HepG2 (cell line): ENCODE data around the gene KDM5A. TPM values are rescaled to one million over a fixed set of nuclear protein-coding genes. Genes with fewer than 3 reads are reported as not detected.
A peak's percentile ranks its signal among the peaks of the same experiment; 100 is the strongest.

Source experiments
- ATAC-seq: fragments of 200-7000 bp; cut with Tn5 transposase; 3 replicates; pipeline ENCODE4 v1.9.1; 2020; ENCODE audit warnings: mild to moderate bottlenecking, moderate library complexity
- BruUV-seq: library from RNA; stranded (reverse); fragments of 400-500 nt; replicated peaks from 2 replicates; lab custom pipeline; 2021; lab: Mats Ljungman, UMichigan
- CTCF ChIA-PET: fragments of 300-600 bp; formaldehyde crosslinking; extraction: SDS; loops from one replicate; lab custom pipeline; 2021; ENCODE audit warnings: low total read pairs, inconsistent platforms, low intra/inter-chr PET ratio; lab: Yijun Ruan, JAX
- POLR2A ChIA-PET: fragments of 350-600 bp; sonication (Branson Sonifier 250); formaldehyde crosslinking; loops from one replicate; lab custom pipeline; 2020; ENCODE audit warnings: antibody characterized with exemption, inconsistent platforms; lab: Yijun Ruan, JAX
- DNase-seq: peaks from one replicate; pipeline ENCODE4 v3.0.0-alpha.2; 2015; ENCODE audit warnings: low spot score
- FAIRE-seq: peaks from 3 replicates; lab custom pipeline; 2011; peaks lifted over from hg19 to GRCh38; lab: Jason Lieb, UNC
- H2AFZ ChIP-seq: one replicate; pipeline ENCODE4 v1.6.1; 2011; ENCODE audit warnings: low read length, inconsistent platforms
- H3K27ac ChIP-seq: fragments of 300-600 bp; 3 replicates; pipeline ENCODE4 v1.8.0; 2011; ENCODE audit warnings: mixed run types, mild to moderate bottlenecking, mixed read lengths, low read length, inconsistent platforms; ENCODE audit not compliant: insufficient read depth; ENCODE audit errors: extremely low read length
- H3K27me3 ChIP-seq, 2 experiments: fragments of 200-600 bp in 1 of 2; 2 replicates in 1 of 2; 3 replicates in 1 of 2; pipeline versions ENCODE4 v1.6.0 to v1.8.0; 2011; ENCODE audit warnings: low read length in 2 of 2, mild to moderate bottlenecking in 2 of 2, moderate library complexity in 2 of 2, inconsistent platforms in 1 of 2; ENCODE audit not compliant: insufficient read depth in 2 of 2, control insufficient read depth in 1 of 2
- H3K36me3 ChIP-seq, 2 experiments: fragments of 200-600 bp in 1 of 2; replicated peaks in 1 of 2; 2 replicates in 1 of 2; 3 replicates in 1 of 2; pipeline versions ENCODE4 v1.5.1 to v1.8.0; 2011; ENCODE audit warnings: low read length in 2 of 2, inconsistent platforms in 1 of 2; ENCODE audit not compliant: insufficient read depth in 2 of 2, control insufficient read depth in 1 of 2
- H3K4me1 ChIP-seq: 2 replicates; pipeline ENCODE4 v1.5.1; 2012; ENCODE audit warnings: low read length, inconsistent platforms; ENCODE audit not compliant: insufficient read depth
- H3K4me2 ChIP-seq: 2 replicates; pipeline ENCODE4 v1.6.0; 2011; ENCODE audit warnings: low read depth, low read length, inconsistent platforms
- H3K4me3 ChIP-seq, 3 experiments: fragments of 200-600 bp in 1 of 3; sonication (generic), shearing (Covaris generic) in 1 of 3; replicated peaks in 1 of 3; 2 replicates each; pipeline ENCODE4 v1.5.1; 2011 to 2016; ENCODE audit warnings: low read length in 3 of 3, inconsistent platforms in 2 of 3, low read depth in 2 of 3, mild to moderate bottlenecking in 2 of 3, control low read depth in 1 of 3, mixed read lengths in 1 of 3; ENCODE audit not compliant: insufficient read depth in 1 of 3
- H3K79me2 ChIP-seq: one replicate; pipeline ENCODE4 v1.6.1; 2011; ENCODE audit warnings: low read length, inconsistent platforms; ENCODE audit not compliant: insufficient read depth
- H3K9ac ChIP-seq: 2 replicates; pipeline ENCODE4 v1.6.0; 2011; ENCODE audit warnings: mild to moderate bottlenecking, low read depth, low read length, inconsistent platforms; ENCODE audit not compliant: insufficient read depth
- H3K9me3 ChIP-seq: 2 replicates; pipeline ENCODE4 v1.5.1; 2012; ENCODE audit warnings: mild to moderate bottlenecking, low read length
- H4K20me1 ChIP-seq: 2 replicates; pipeline ENCODE4 v1.6.0; 2011; ENCODE audit warnings: inconsistent platforms, mild to moderate bottlenecking, low read length, moderate library complexity; ENCODE audit not compliant: insufficient read depth
- DMAP1 ChIP-seq: IDR thresholded peaks from 2 replicates; pipeline ENCODE4 v1.6.1; 2016
- ELF1 ChIP-seq: sonication (generic); formaldehyde crosslinking; IDR thresholded peaks from 2 replicates; pipeline ENCODE4 v1.4.0; 2020; ENCODE audit warnings: missing genetic modification reagents
- EP300 ChIP-seq, 3 experiments: sonication (generic) in 1 of 3; formaldehyde crosslinking in 1 of 3; IDR thresholded peaks; 2 replicates each; pipeline versions ENCODE4 v1.5.1 to v1.6.1; 2011 to 2020; ENCODE audit warnings: low read depth in 2 of 3, low read length in 2 of 3, borderline replicate concordance in 1 of 3, improper control_type of control experiment in 1 of 3, mild to moderate bottlenecking in 1 of 3, missing genetic modification reagents in 1 of 3, moderate library complexity in 1 of 3
- MAFF ChIP-seq: IDR thresholded peaks from 2 replicates; pipeline ENCODE4 v1.6.1; 2011; ENCODE audit warnings: low read depth, low read length, improper control_type of control experiment
- RFX1 ChIP-seq: fragments of 450-650 bp; IDR thresholded peaks from 2 replicates; pipeline ENCODE4 v1.6.1; 2017
- SALL1 ChIP-seq: sonication (generic); formaldehyde crosslinking; IDR thresholded peaks from 2 replicates; pipeline ENCODE4 v1.8.0; 2022; ENCODE audit warnings: mild to moderate bottlenecking, missing genetic modification reagents
- SRSF4 ChIP-seq: fragments of 200-400 bp; formaldehyde crosslinking; IDR thresholded peaks from one replicate; pipeline ENCODE4 v1.6.1; 2018; ENCODE audit warnings: mild to moderate bottlenecking, low read depth, low read length, moderate library complexity; ENCODE audit not compliant: poor library complexity, severe bottlenecking
- ZFX ChIP-seq: sonication (generic); formaldehyde crosslinking; IDR thresholded peaks from 2 replicates; pipeline ENCODE4 v1.4.0; 2020; ENCODE audit warnings: mild to moderate bottlenecking, low read depth, missing genetic modification reagents, moderate library complexity
- ZNF225 ChIP-seq: sonication (generic); formaldehyde crosslinking; IDR thresholded peaks from 2 replicates; pipeline ENCODE4 v1.4.0; 2020; ENCODE audit warnings: mild to moderate bottlenecking, missing genetic modification reagents
- ZNF230 ChIP-seq: sonication (generic); formaldehyde crosslinking; IDR thresholded peaks from 2 replicates; pipeline ENCODE4 v1.4.0; 2020; ENCODE audit warnings: mild to moderate bottlenecking, missing genetic modification reagents
- WGBS: methylation state at CpG from one replicate; pipeline ENCODE4 v1.1.6; 2017; ENCODE audit warnings: low lambda C conversion rate; 5-methylcytosine and 5-hydroxymethylcytosine counted together
- in situ Hi-C: cut with HindIII; loops from 2 replicates; pipeline ENCODE4 v1.10.0; 2017; ENCODE audit warnings: low pct_unique_long_range_greater_than_20kb; ENCODE audit not compliant: extremely low pct_ligation_motif_present
- intact Hi-C: fragments of 100-400 bp; cut with micrococcal nuclease; formaldehyde crosslinking; loops from one replicate; pipeline ENCODE4 v1.10.0; 2022; ENCODE audit not compliant: unreplicated experiment
- polyA plus RNA-seq, 8 experiments: library from polyadenylated mRNA; depleted of rRNA in 3 of 8; stranded (reverse) in 7 of 8; unstranded in 1 of 8; fragments of >200 nt; fragmentation: Illumina TruSeq in 4 of 8; extraction: Trizol in 4 of 8; gene quantifications; 2 replicates each; pipeline versions ENCODE4 v1.2.1 to v1.2.3, GENCODE V29; 2011 to 2016; ENCODE audit warnings: low read depth in 4 of 8, missing spikeins in 1 of 8, mixed read lengths in 1 of 8; ENCODE audit not compliant: insufficient read depth in 1 of 8
- total RNA-seq, 5 experiments: library from RNA; depleted of rRNA; stranded (reverse); fragments of >200 nt; fragmentation: Illumina TruSeq; extraction: Trizol; gene quantifications; 2 replicates each; pipeline ENCODE4 v1.2.3, GENCODE V29; 2016; ENCODE audit warnings: low read depth in 1 of 5
- TF ChIP-seq, protein P1 (sequence below): sonication (generic); formaldehyde crosslinking; IDR thresholded peaks from 2 replicates; pipeline ENCODE4 v1.9.0; 2022; ENCODE audit warnings: missing genetic modification reagents, mild to moderate bottlenecking, borderline replicate concordance
- TF ChIP-seq, protein P2 (sequence below): sonication (generic); formaldehyde crosslinking; IDR thresholded peaks from 2 replicates; pipeline ENCODE4 v1.4.0; 2020; ENCODE audit warnings: missing genetic modification reagents
- TF ChIP-seq, protein P3 (sequence below): sonication (generic); formaldehyde crosslinking; IDR thresholded peaks from 2 replicates; pipeline ENCODE4 v1.4.0; 2020; ENCODE audit warnings: missing genetic modification reagents, borderline replicate concordance
- TF ChIP-seq, protein P4 (sequence below): IDR thresholded peaks from 2 replicates; pipeline ENCODE4 v1.6.1; 2012; ENCODE audit warnings: inconsistent platforms

The KDM5A gene
- total and polyA plus RNA-seq, 2 of the 13 experiments (the other 11 are each of a cell fraction or from before 2014, with no cell fraction given): 12.0 to 29.2 TPM

DNA sequence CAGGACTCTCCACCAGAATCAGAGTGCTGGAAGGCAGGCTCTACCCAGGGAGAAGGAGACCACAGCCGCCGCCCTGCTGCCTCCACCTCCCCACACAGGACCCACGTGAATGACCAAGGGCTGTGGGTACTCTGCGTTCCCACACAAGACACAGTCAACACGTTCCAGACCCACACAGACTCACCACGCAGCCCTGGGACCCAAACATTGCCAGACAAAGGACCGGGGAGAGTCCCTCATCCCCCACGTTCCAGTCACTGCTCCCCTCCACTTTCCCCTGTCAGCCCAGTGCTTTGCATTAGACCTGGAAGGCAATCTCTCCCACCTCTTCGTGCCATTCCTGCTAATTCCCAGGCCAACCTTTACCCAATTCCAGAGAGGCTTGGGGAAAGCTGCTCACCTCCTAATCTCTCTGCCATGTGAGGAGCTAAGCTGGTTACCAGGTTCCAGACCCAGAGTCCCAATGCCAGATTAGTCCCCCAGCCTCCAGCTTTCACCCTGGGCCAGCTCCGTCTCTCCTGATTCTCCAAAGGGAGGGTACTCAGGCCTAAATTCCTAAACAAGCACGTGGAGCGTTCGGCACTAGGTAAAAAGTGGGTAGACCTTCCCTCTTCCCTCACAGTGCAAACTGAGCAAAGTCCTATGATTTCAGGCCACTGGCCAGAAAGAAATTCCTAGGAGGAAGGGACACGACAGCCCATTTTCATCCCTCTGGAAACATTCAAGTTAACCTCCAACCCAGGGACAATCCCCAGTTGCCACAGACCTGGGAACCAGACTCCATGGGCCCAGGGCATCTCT lies 131.4 kb downstream of the KDM5A start:
- intact Hi-C loops (no loop called here), in situ Hi-C loops (no loop called here)
- no peak overlapping the region; the same call in 1 of the 2 replicates for H3K9ac ChIP-seq
- H3K9me3 ChIP-seq: no peaks in the 10 kb centered on the region
- CTCF ChIA-PET: no interaction called here
- peak; percentile 66 for FAIRE-seq
- no peak overlapping the region for H3K27ac ChIP-seq
- H4K20me1 ChIP-seq: no peaks in the 10 kb centered on the region
- POLR2A ChIA-PET: interaction anchor here (0.8 kb wide), 1 partner anchor 20 kb away, joined by 3 read pairs; no protein-coding TSS in a partner anchor
- peak; percentile 66 for ATAC-seq
- H3K4me3 ChIP-seq: peak overlapping the region in 1 of 3 experiments; percentile 51; a peak in 2 of 6 replicates
- peaks cover 49% of the 10 kb centered on the region for H3K4me1 ChIP-seq
- DNase-seq: peak; percentile 32
- peak overlapping the region; percentile 73 for H2AFZ ChIP-seq
- H3K79me2 ChIP-seq: no peaks in the 10 kb centered on the region
- H3K4me2 ChIP-seq: peak overlapping the region; percentile 55
- no peaks in the 10 kb centered on the region for H3K36me3 ChIP-seq
- 16% methylated on average over 9 of the region's 14 CpGs for WGBS
- no TSS peak for BruUV-seq
- no peaks in the 10 kb centered on the region; a peak in 1 of 5 replicates for H3K27me3 ChIP-seq
- TF ChIP-seq DMAP1 (CRISPR knock-in tag) (no peak), RFX1 (no peak), ELF1 (0 out of 2 replicates have a peak, but pooled peaks have one; percentile 13), ZFX (CRISPR knock-in tag) (peak; percentile 35; the same call in 1 of the 2 replicates), MAFF (no peak), ZNF225 (no peak), ZNF230 (CRISPR knock-in tag) (0 out of 2 replicates have a peak, but pooled peaks have one; percentile 22), SALL1 (CRISPR knock-in tag) (peak; percentile 21; the same call in 1 of the 2 replicates), EP300 (IDR thresholded peaks at IDR 0.05; ENCODE audit: low read depth in 2 of 2, low read length in 2 of 2) (no peak), EP300 (CRISPR knock-in tag; IDR thresholded peaks at IDR 0.05; ENCODE audit: borderline replicate concordance) (no peak), SRSF4 (no peak)
- TF ChIP-seq, protein P1, sequence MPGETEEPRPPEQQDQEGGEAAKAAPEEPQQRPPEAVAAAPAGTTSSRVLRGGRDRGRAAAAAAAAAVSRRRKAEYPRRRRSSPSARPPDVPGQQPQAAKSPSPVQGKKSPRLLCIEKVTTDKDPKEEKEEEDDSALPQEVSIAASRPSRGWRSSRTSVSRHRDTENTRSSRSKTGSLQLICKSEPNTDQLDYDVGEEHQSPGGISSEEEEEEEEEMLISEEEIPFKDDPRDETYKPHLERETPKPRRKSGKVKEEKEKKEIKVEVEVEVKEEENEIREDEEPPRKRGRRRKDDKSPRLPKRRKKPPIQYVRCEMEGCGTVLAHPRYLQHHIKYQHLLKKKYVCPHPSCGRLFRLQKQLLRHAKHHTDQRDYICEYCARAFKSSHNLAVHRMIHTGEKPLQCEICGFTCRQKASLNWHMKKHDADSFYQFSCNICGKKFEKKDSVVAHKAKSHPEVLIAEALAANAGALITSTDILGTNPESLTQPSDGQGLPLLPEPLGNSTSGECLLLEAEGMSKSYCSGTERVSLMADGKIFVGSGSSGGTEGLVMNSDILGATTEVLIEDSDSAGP (CRISPR knock-in tag): 0 out of 2 replicates have a peak, but pooled peaks have one; percentile 12
- TF ChIP-seq, protein P2, sequence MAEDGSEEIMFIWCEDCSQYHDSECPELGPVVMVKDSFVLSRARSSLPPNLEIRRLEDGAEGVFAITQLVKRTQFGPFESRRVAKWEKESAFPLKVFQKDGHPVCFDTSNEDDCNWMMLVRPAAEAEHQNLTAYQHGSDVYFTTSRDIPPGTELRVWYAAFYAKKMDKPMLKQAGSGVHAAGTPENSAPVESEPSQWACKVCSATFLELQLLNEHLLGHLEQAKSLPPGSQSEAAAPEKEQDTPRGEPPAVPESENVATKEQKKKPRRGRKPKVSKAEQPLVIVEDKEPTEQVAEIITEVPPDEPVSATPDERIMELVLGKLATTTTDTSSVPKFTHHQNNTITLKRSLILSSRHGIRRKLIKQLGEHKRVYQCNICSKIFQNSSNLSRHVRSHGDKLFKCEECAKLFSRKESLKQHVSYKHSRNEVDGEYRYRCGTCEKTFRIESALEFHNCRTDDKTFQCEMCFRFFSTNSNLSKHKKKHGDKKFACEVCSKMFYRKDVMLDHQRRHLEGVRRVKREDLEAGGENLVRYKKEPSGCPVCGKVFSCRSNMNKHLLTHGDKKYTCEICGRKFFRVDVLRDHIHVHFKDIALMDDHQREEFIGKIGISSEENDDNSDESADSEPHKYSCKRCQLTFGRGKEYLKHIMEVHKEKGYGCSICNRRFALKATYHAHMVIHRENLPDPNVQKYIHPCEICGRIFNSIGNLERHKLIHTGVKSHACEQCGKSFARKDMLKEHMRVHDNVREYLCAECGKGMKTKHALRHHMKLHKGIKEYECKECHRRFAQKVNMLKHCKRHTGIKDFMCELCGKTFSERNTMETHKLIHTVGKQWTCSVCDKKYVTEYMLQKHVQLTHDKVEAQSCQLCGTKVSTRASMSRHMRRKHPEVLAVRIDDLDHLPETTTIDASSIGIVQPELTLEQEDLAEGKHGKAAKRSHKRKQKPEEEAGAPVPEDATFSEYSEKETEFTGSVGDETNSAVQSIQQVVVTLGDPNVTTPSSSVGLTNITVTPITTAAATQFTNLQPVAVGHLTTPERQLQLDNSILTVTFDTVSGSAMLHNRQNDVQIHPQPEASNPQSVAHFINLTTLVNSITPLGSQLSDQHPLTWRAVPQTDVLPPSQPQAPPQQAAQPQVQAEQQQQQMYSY (CRISPR knock-in tag): peak; percentile 73; the same call in 1 of the 2 replicates
- TF ChIP-seq, protein P3, sequence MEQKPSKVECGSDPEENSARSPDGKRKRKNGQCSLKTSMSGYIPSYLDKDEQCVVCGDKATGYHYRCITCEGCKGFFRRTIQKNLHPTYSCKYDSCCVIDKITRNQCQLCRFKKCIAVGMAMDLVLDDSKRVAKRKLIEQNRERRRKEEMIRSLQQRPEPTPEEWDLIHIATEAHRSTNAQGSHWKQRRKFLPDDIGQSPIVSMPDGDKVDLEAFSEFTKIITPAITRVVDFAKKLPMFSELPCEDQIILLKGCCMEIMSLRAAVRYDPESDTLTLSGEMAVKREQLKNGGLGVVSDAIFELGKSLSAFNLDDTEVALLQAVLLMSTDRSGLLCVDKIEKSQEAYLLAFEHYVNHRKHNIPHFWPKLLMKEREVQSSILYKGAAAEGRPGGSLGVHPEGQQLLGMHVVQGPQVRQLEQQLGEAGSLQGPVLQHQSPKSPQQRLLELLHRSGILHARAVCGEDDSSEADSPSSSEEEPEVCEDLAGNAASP: 0 out of 2 replicates have a peak, but pooled peaks have one; percentile 15
- TF ChIP-seq, protein P4, sequence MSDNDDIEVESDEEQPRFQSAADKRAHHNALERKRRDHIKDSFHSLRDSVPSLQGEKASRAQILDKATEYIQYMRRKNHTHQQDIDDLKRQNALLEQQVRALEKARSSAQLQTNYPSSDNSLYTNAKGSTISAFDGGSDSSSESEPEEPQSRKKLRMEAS: peak; percentile 58
